Mucosa of descending colon (tissue), 3 donors: ENCODE measurements around the gene ACSL1. TPM values are rescaled to one million over a fixed set of nuclear protein-coding genes. Genes with fewer than 3 reads are reported as not detected.
A peak's percentile ranks its signal among the peaks of the same experiment; 100 is the strongest.

ENCODE experiments used
- ATAC-seq: fragments of 200-7000 bp; cut with Tn5 transposase; one replicate; pipeline ENCODE4 v1.9.1; 2020; ENCODE audit warnings: mild to moderate bottlenecking, moderate library complexity
- DNase-seq, 3 donors: peaks; one replicate each; pipeline ENCODE4 v3.0.0-alpha.2; 2020
- H3K36me3 ChIP-seq: fragments of 200-600 bp; one replicate; pipeline ENCODE4 v1.8.0; 2021; ENCODE audit warnings: low read depth, mild to moderate bottlenecking
- H3K4me1 ChIP-seq: fragments of 200-600 bp; one replicate; pipeline ENCODE4 v1.8.0; 2021; ENCODE audit warnings: low read depth, mild to moderate bottlenecking
- H3K4me3 ChIP-seq: fragments of 200-600 bp; one replicate; pipeline ENCODE4 v1.8.0; 2021; ENCODE audit warnings: mild to moderate bottlenecking
- H3K9me3 ChIP-seq: fragments of 200-600 bp; one replicate; pipeline ENCODE4 v1.8.0; 2021; ENCODE audit warnings: mild to moderate bottlenecking
- CTCF ChIP-seq: fragments of 200-600 bp; IDR thresholded peaks from one replicate; pipeline ENCODE4 v1.8.0; 2022; ENCODE audit warnings: antibody characterized with exemption, mild to moderate bottlenecking
- intact Hi-C, 2 donors: fragments of 100-400 bp; cut with DNase I in 1 of 2; cut with micrococcal nuclease in 1 of 2; formaldehyde crosslinking; loops; one replicate each; pipeline versions ENCODE4 v1.11.0 to v1.11.1; 2022; cut with DNase I, micrococcal nuclease
- total RNA-seq, 3 donors: library from RNA; stranded (reverse); fragmentation: NEBNext Ultra II Directional in 2 of 3; extraction: Animal tissue kit (Norgen Biotek cat#: 25700) in 2 of 3; gene quantifications; one replicate each; pipeline versions ENCODE4 v1.2.1 to v1.2.4, GENCODE V29; 2021 to 2023
- donor health status: DM: no; HTN: no; CAD: no; lungs with moderate emphysema.
- donor health status: DM: no; HTN: no; CAD: no.
- donor health status: DM: no; HTN: yes; CAD: no.

The ACSL1 gene
- total RNA-seq, 3 donors from 2014 or later, result 37.4 to 51.4 (median 39.0) TPM

GRCh38 chr4:184853436-184853835 is 27.7 kb upstream of the ACSL1 start:
- Histone ChIP-seq H3K4me3 (no peak overlapping the region), H3K4me1 (no peaks in the 10 kb centered on the region), H3K9me3 (no peaks in the 10 kb centered on the region), H3K36me3 (no peaks in the 10 kb centered on the region)
- TF ChIP-seq CTCF, result no peak
- DNase-seq (no peak), ATAC-seq (no peak)
- intact Hi-C loops, result no loop called here

- Histone ChIP-seq H3K9me3 (no peaks in the 10 kb centered on the region), H3K4me3 (no peak overlapping the region), H3K4me1 (no peaks in the 10 kb centered on the region), H3K36me3 (no peaks in the 10 kb centered on the region)
- ATAC-seq (no peak), DNase-seq (no peak)
- TF ChIP-seq CTCF, result no peak
- intact Hi-C loops, result no loop called here
Measured at GRCh38 chr4:184851886-184852285, 26.1 kb upstream of the ACSL1 start.

GRCh38 chr4:184851200-184851541 is 25.4 kb upstream of the ACSL1 start:
- DNase-seq (no peak), ATAC-seq (peak; percentile 62)
- intact Hi-C loops, result no loop called here
- H3K9me3 ChIP-seq, result no peaks in the 10 kb centered on the region
- H3K36me3 ChIP-seq, result no peaks in the 10 kb centered on the region
- H3K4me3 ChIP-seq, result no peak overlapping the region
- no peak for TF ChIP-seq CTCF
- H3K4me1 ChIP-seq, result no peaks in the 10 kb centered on the region

- Histone ChIP-seq H3K4me1 (no peaks in the 10 kb centered on the region), H3K4me3 (no peak overlapping the region), H3K9me3 (no peaks in the 10 kb centered on the region), H3K36me3 (no peaks in the 10 kb centered on the region)
- ATAC-seq, result peak; percentile 38
- TF ChIP-seq CTCF, result no peak
- no peak for DNase-seq
- intact Hi-C loops, result no loop called here
Measured at GRCh38 chr4:184850431-184851199, 24.8 kb upstream of the ACSL1 start.

- no peak for TF ChIP-seq CTCF
- DNase-seq (no peak), ATAC-seq (no peak)
- Histone ChIP-seq H3K4me3 (no peak overlapping the region), H3K36me3 (no peaks in the 10 kb centered on the region), H3K4me1 (no peaks in the 10 kb centered on the region), H3K9me3 (no peaks in the 10 kb centered on the region)
- intact Hi-C loops, result no loop called here
Measured at GRCh38 chr4:184850018-184850417, 24.2 kb upstream of the ACSL1 start.

- no peak for DNase-seq
- intact Hi-C loops, result no loop called here
- no peak for TF ChIP-seq CTCF
- Histone ChIP-seq H3K9me3 (no peaks in the 10 kb centered on the region), H3K4me1 (no peaks in the 10 kb centered on the region), H3K4me3 (no peak overlapping the region), H3K36me3 (no peaks in the 10 kb centered on the region)
- ATAC-seq, result no peak
Measured at GRCh38 chr4:184849185-184849584, 23.4 kb upstream of the ACSL1 start.
